ENCODE results near the gene RAB7B. TPM values are rescaled to one million over a fixed set of nuclear protein-coding genes. Genes with fewer than 3 reads are reported as not detected.

Gene RAB7B
- total RNA-seq, 1 experiment from 2014 or later, result 3.4 TPM

GRCh38 chr1:206030191-206030590 lies 27.0 kb upstream of the RAB7B start:
- DNase-seq (ENCODE audit: low read depth, low spot score), result no peak

GRCh38 chr1:206029484-206029883 lies 26.3 kb upstream of the RAB7B start:
- DNase-seq (ENCODE audit: low read depth, low spot score), result no peak
- in situ Hi-C loops (cut with HindIII; ENCODE audit: low pct_unique_long_range_greater_than_20kb, low sequenced_read_pairs), result no loop called here

More at GRCh38 chr1:206030191-206030590, 27.0 kb upstream of the RAB7B start:
- in situ Hi-C loops (cut with HindIII; ENCODE audit: low pct_unique_long_range_greater_than_20kb, low sequenced_read_pairs), result no loop called here

GRCh38 chr1:206025283-206025820 lies 22.2 kb upstream of the RAB7B start:
- DNase-seq (ENCODE audit: low read depth, low spot score), result no peak
- in situ Hi-C loops (cut with HindIII; ENCODE audit: low pct_unique_long_range_greater_than_20kb, low sequenced_read_pairs), result no loop called here

GRCh38 chr1:206023695-206024094 lies 20.5 kb upstream of the RAB7B start, which contains the start of gene CTSE:
Gene CTSE, minus strand, starts transcription at chr1:206023895. Its CDS starts 104 bp downstream, at chr1:206023791.
- in situ Hi-C loops (cut with HindIII; ENCODE audit: low pct_unique_long_range_greater_than_20kb, low sequenced_read_pairs), result no loop called here
- DNase-seq (ENCODE audit: low read depth, low spot score), result no peak

GRCh38 chr1:206022766-206023165 lies 19.6 kb upstream of the RAB7B start:
- no peak for DNase-seq (ENCODE audit: low read depth, low spot score)
- in situ Hi-C loops (cut with HindIII; ENCODE audit: low pct_unique_long_range_greater_than_20kb, low sequenced_read_pairs), result no loop called here

- DNase-seq (ENCODE audit: low read depth, low spot score), result peak; percentile 35
- in situ Hi-C loops (cut with HindIII; ENCODE audit: low pct_unique_long_range_greater_than_20kb, low sequenced_read_pairs), result no loop called here
These were observed 18.6 kb upstream of the RAB7B start for GRCh38 chr1:206021626-206022365.

GRCh38 chr1:206021008-206021625 lies 17.9 kb upstream of the RAB7B start:
- DNase-seq (ENCODE audit: low read depth, low spot score), result no peak
- in situ Hi-C loops (cut with HindIII; ENCODE audit: low pct_unique_long_range_greater_than_20kb, low sequenced_read_pairs), result no loop called here

- in situ Hi-C loops (cut with HindIII; ENCODE audit: low pct_unique_long_range_greater_than_20kb, low sequenced_read_pairs), result no loop called here
- no peak for DNase-seq (ENCODE audit: low read depth, low spot score)
These were observed 17.3 kb upstream of the RAB7B start for GRCh38 chr1:206020393-206021007.

GRCh38 chr1:206015071-206015470 lies 11.9 kb upstream of the RAB7B start:
- no peak for DNase-seq (ENCODE audit: low read depth, low spot score)
- in situ Hi-C loops (cut with HindIII; ENCODE audit: low pct_unique_long_range_greater_than_20kb, low sequenced_read_pairs), result no loop called here

GRCh38 chr1:206014601-206015000 lies 11.4 kb upstream of the RAB7B start:
- in situ Hi-C loops (cut with HindIII; ENCODE audit: low pct_unique_long_range_greater_than_20kb, low sequenced_read_pairs), result no loop called here
- DNase-seq (ENCODE audit: low read depth, low spot score), result no peak

- in situ Hi-C loops (cut with HindIII; ENCODE audit: low pct_unique_long_range_greater_than_20kb, low sequenced_read_pairs), result no loop called here
- no peak for DNase-seq (ENCODE audit: low read depth, low spot score)
These were observed 10.0 kb upstream of the RAB7B start for GRCh38 chr1:206013026-206013795.

GRCh38 chr1:206012086-206012859 lies 9.1 kb upstream of the RAB7B start:
- in situ Hi-C loops (cut with HindIII; ENCODE audit: low pct_unique_long_range_greater_than_20kb, low sequenced_read_pairs), result no loop called here
- DNase-seq (ENCODE audit: low read depth, low spot score), result peak; percentile 39

GRCh38 chr1:206011057-206011456 lies 7.9 kb upstream of the RAB7B start:
- in situ Hi-C loops (cut with HindIII; ENCODE audit: low pct_unique_long_range_greater_than_20kb, low sequenced_read_pairs), result no loop called here
- no peak for DNase-seq (ENCODE audit: low read depth, low spot score)

- DNase-seq (ENCODE audit: low read depth, low spot score), result no peak
- in situ Hi-C loops (cut with HindIII; ENCODE audit: low pct_unique_long_range_greater_than_20kb, low sequenced_read_pairs), result no loop called here
These were observed 6.9 kb upstream of the RAB7B start for GRCh38 chr1:206010060-206010459.

- in situ Hi-C loops (cut with HindIII; ENCODE audit: low pct_unique_long_range_greater_than_20kb, low sequenced_read_pairs), result no loop called here
- no peak for DNase-seq (ENCODE audit: low read depth, low spot score)
These were observed 3.8 kb upstream of the RAB7B start for GRCh38 chr1:206006946-206007345.

GRCh38 chr1:206005778-206006180 lies 2.6 kb upstream of the RAB7B start:
- in situ Hi-C loops (cut with HindIII; ENCODE audit: low pct_unique_long_range_greater_than_20kb, low sequenced_read_pairs), result no loop called here
- DNase-seq (ENCODE audit: low read depth, low spot score), result no peak

- in situ Hi-C loops (cut with HindIII; ENCODE audit: low pct_unique_long_range_greater_than_20kb, low sequenced_read_pairs), result no loop called here
- DNase-seq (ENCODE audit: low read depth, low spot score), result no peak
These were observed 2.0 kb upstream of the RAB7B start for GRCh38 chr1:206005234-206005633.

Data from SK-MEL-5 (cell line).